BLaER1 (cell line): ENCODE data around the gene DSTN.

Experiments used
- H3K27ac ChIP-seq: shearing (Covaris generic); formaldehyde crosslinking; 2 replicates; pipeline ENCODE4 v1.8.1; 2022
- H3K27me3 ChIP-seq: shearing (Covaris generic); formaldehyde crosslinking; 2 replicates; pipeline ENCODE4 v1.8.1; 2022
- H3K36me3 ChIP-seq: shearing (Covaris generic); formaldehyde crosslinking; 2 replicates; pipeline ENCODE4 v1.8.1; 2022
- H3K4me1 ChIP-seq: shearing (Covaris generic); formaldehyde crosslinking; 2 replicates; pipeline ENCODE4 v1.8.1; 2022
- H3K4me2 ChIP-seq: shearing (Covaris generic); formaldehyde crosslinking; 2 replicates; pipeline ENCODE4 v1.8.1; 2022
- H3K4me3 ChIP-seq: shearing (Covaris generic); formaldehyde crosslinking; 2 replicates; pipeline ENCODE4 v1.8.1; 2022
- H3K9ac ChIP-seq: shearing (Covaris generic); formaldehyde crosslinking; 2 replicates; pipeline ENCODE4 v1.8.1; 2022
- H3K9me3 ChIP-seq: shearing (Covaris generic); formaldehyde crosslinking; 2 replicates; pipeline ENCODE4 v1.8.1; 2022
- H4K20me1 ChIP-seq: shearing (Covaris generic); formaldehyde crosslinking; 2 replicates; pipeline ENCODE4 v1.8.1; 2022
- Cebpa-rat ChIP-seq: shearing (Covaris generic); IDR thresholded peaks from 2 replicates; pipeline ENCODE4 v1.8.1; 2022

The DSTN gene

GRCh38 chr20:17542993-17543412 is 26.9 kb upstream of the DSTN start:
- no peaks in the 10 kb centered on the region for H3K27me3 ChIP-seq
- peaks cover 11% of the 10 kb centered on the region for H3K4me1 ChIP-seq
- H3K9ac ChIP-seq = no peak overlapping the region
- no peak overlapping the region for H3K27ac ChIP-seq
- H3K4me2 ChIP-seq = no peak overlapping the region
- no peaks in the 10 kb centered on the region for H4K20me1 ChIP-seq
- no peak for TF ChIP-seq Cebpa-rat
- H3K9me3 ChIP-seq = no peaks in the 10 kb centered on the region
- H3K36me3 ChIP-seq = no peaks in the 10 kb centered on the region
- H3K4me3 ChIP-seq = no peak overlapping the region

- no peaks in the 10 kb centered on the region for H3K27me3 ChIP-seq
- peaks cover 5% of the 10 kb centered on the region for H3K4me1 ChIP-seq
- no peaks in the 10 kb centered on the region for H3K36me3 ChIP-seq
- no peak overlapping the region for H3K4me3 ChIP-seq
- H3K9me3 ChIP-seq = no peaks in the 10 kb centered on the region
- no peak overlapping the region for H3K9ac ChIP-seq
- no peak overlapping the region for H3K27ac ChIP-seq
- TF ChIP-seq Cebpa-rat = no peak
- H4K20me1 ChIP-seq = no peaks in the 10 kb centered on the region
- H3K4me2 ChIP-seq = no peak overlapping the region
Observed at GRCh38 chr20:17543531-17544131, 26.2 kb upstream of the DSTN start.

- no peaks in the 10 kb centered on the region for H3K4me1 ChIP-seq
- no peaks in the 10 kb centered on the region for H3K36me3 ChIP-seq
- TF ChIP-seq Cebpa-rat = no peak
- no peak overlapping the region for H3K4me3 ChIP-seq
- no peaks in the 10 kb centered on the region for H3K9me3 ChIP-seq
- H4K20me1 ChIP-seq = no peaks in the 10 kb centered on the region
- no peak overlapping the region for H3K9ac ChIP-seq
- H3K27ac ChIP-seq = no peak overlapping the region
- no peak overlapping the region for H3K4me2 ChIP-seq
- no peaks in the 10 kb centered on the region for H3K27me3 ChIP-seq
Observed at GRCh38 chr20:17545127-17545526, 24.7 kb upstream of the DSTN start.

- Histone ChIP-seq H3K36me3 (no peaks in the 10 kb centered on the region), H3K4me2 (no peak overlapping the region), H3K4me1 (no peaks in the 10 kb centered on the region), H3K27ac (no peak overlapping the region), H3K27me3 (no peaks in the 10 kb centered on the region), H3K9me3 (no peaks in the 10 kb centered on the region), H3K4me3 (no peak overlapping the region), H4K20me1 (no peaks in the 10 kb centered on the region), H3K9ac (no peak overlapping the region)
- no peak for TF ChIP-seq Cebpa-rat
Observed at GRCh38 chr20:17549131-17549530, 20.7 kb upstream of the DSTN start.

- no peaks in the 10 kb centered on the region for H3K4me1 ChIP-seq
- H4K20me1 ChIP-seq = no peaks in the 10 kb centered on the region
- TF ChIP-seq Cebpa-rat = no peak
- H3K4me2 ChIP-seq = no peak overlapping the region
- no peaks in the 10 kb centered on the region for H3K36me3 ChIP-seq
- H3K9ac ChIP-seq = no peak overlapping the region
- H3K4me3 ChIP-seq = no peak overlapping the region
- H3K27me3 ChIP-seq = no peaks in the 10 kb centered on the region
- H3K9me3 ChIP-seq = no peaks in the 10 kb centered on the region
- no peak overlapping the region for H3K27ac ChIP-seq
Observed at GRCh38 chr20:17555106-17555505, 14.8 kb upstream of the DSTN start.

- Histone ChIP-seq H4K20me1 (no peaks in the 10 kb centered on the region), H3K9ac (no peak overlapping the region), H3K4me3 (no peak overlapping the region), H3K4me1 (no peaks in the 10 kb centered on the region), H3K4me2 (no peak overlapping the region), H3K27me3 (no peaks in the 10 kb centered on the region), H3K9me3 (no peaks in the 10 kb centered on the region), H3K36me3 (no peaks in the 10 kb centered on the region), H3K27ac (no peak overlapping the region)
- TF ChIP-seq Cebpa-rat = no peak
Observed at GRCh38 chr20:17556837-17557674, 12.8 kb upstream of the DSTN start.

GRCh38 chr20:17557675-17558006 is 12.2 kb upstream of the DSTN start:
- Histone ChIP-seq H3K27ac (no peak overlapping the region), H3K4me2 (no peak overlapping the region), H4K20me1 (no peaks in the 10 kb centered on the region), H3K9me3 (no peaks in the 10 kb centered on the region), H3K36me3 (no peaks in the 10 kb centered on the region), H3K9ac (no peak overlapping the region), H3K4me3 (no peak overlapping the region), H3K4me1 (no peaks in the 10 kb centered on the region), H3K27me3 (no peaks in the 10 kb centered on the region)
- TF ChIP-seq Cebpa-rat = no peak

- Histone ChIP-seq H3K4me2 (no peak overlapping the region), H3K27me3 (no peaks in the 10 kb centered on the region), H3K9ac (no peak overlapping the region), H3K9me3 (no peaks in the 10 kb centered on the region), H3K4me1 (no peaks in the 10 kb centered on the region), H3K27ac (no peak overlapping the region), H4K20me1 (no peaks in the 10 kb centered on the region), H3K4me3 (no peak overlapping the region), H3K36me3 (no peaks in the 10 kb centered on the region)
- no peak for TF ChIP-seq Cebpa-rat
Observed at GRCh38 chr20:17558154-17558940, 11.5 kb upstream of the DSTN start.

- no peaks in the 10 kb centered on the region for H3K9me3 ChIP-seq
- TF ChIP-seq Cebpa-rat = no peak
Observed at GRCh38 chr20:17558941-17559304, 11.0 kb upstream of the DSTN start.

GRCh38 chr20:17559338-17559737 is 10.5 kb upstream of the DSTN start:
- no peak overlapping the region for H3K9ac ChIP-seq
- no peaks in the 10 kb centered on the region for H3K9me3 ChIP-seq
- H3K27me3 ChIP-seq = no peaks in the 10 kb centered on the region
- H3K4me1 ChIP-seq = no peaks in the 10 kb centered on the region
- no peak overlapping the region for H3K4me3 ChIP-seq
- H3K36me3 ChIP-seq = no peaks in the 10 kb centered on the region
- TF ChIP-seq Cebpa-rat = no peak
- no peak overlapping the region for H3K27ac ChIP-seq
- no peak overlapping the region for H3K4me2 ChIP-seq
- no peaks in the 10 kb centered on the region for H4K20me1 ChIP-seq

More at GRCh38 chr20:17558941-17559304, 11.0 kb upstream of the DSTN start:
- Histone ChIP-seq H3K27ac (no peak overlapping the region), H3K4me2 (no peak overlapping the region), H3K36me3 (no peaks in the 10 kb centered on the region), H3K4me1 (no peaks in the 10 kb centered on the region), H3K27me3 (no peaks in the 10 kb centered on the region), H3K9ac (no peak overlapping the region), H3K4me3 (no peak overlapping the region), H4K20me1 (no peaks in the 10 kb centered on the region)
